Transverse colon (tissue), 4 donors: ENCODE data around the gene LPAR2. TPM values are rescaled to one million over a fixed set of nuclear protein-coding genes. Genes with fewer than 3 reads are reported as not detected.

ENCODE experiments used
- DNase-seq: peaks from one replicate; pipeline ENCODE4 v3.0.0-alpha.2; 2019
- H3K27ac ChIP-seq, 4 donors: fragments of 200-600 bp; sonication (generic); 2 replicates each; pipeline ENCODE4 v1.5.1; 2016 to 2018; ENCODE audit warnings: inconsistent platforms in 4 of 4
- H3K27me3 ChIP-seq: fragments of 200-600 bp; sonication (generic); 2 replicates; pipeline ENCODE4 v1.5.1; 2017; ENCODE audit warnings: inconsistent platforms
- H3K36me3 ChIP-seq, 4 donors: fragments of 200-600 bp; sonication (generic); 2 replicates each; pipeline ENCODE4 v1.5.1; 2017 to 2019; ENCODE audit warnings: inconsistent platforms in 4 of 4
- H3K4me1 ChIP-seq, 4 donors: fragments of 200-600 bp; sonication (generic); 2 replicates each; pipeline ENCODE4 v1.5.1; 2017 to 2020; ENCODE audit warnings: inconsistent platforms in 4 of 4
- H3K4me3 ChIP-seq, 4 donors: fragments of 200-600 bp; sonication (generic); 1 replicate in 1 of 4; 2 replicates in 3 of 4; pipeline versions ENCODE4 v1.5.1 to v1.6.1; 2017 to 2019; ENCODE audit warnings: inconsistent platforms in 4 of 4
- H3K9me3 ChIP-seq, 2 donors: fragments of 200-600 bp; sonication (generic); 2 replicates each; pipeline ENCODE4 v1.5.1; 2017 to 2019; ENCODE audit warnings: inconsistent platforms in 2 of 2
- EP300 ChIP-seq: sonication (generic); formaldehyde crosslinking; IDR thresholded peaks from one replicate; pipeline ENCODE4 v1.6.1; 2017; ENCODE audit warnings: antibody characterized with exemption, low read depth
- POLR2A ChIP-seq: fragments of 450-650 bp; IDR thresholded peaks from one replicate; pipeline ENCODE4 v1.6.1; 2016; ENCODE audit warnings: antibody characterized with exemption, mild to moderate bottlenecking, moderate library complexity
- POLR2AphosphoS5 ChIP-seq, 3 donors: sonication (generic); formaldehyde crosslinking; IDR thresholded peaks; one replicate each; pipeline ENCODE4 v1.6.1; 2016; ENCODE audit warnings: antibody characterized with exemption in 3 of 3
- WGBS, 2 donors: methylation state at CpG; one replicate each; pipeline ENCODE4 v1.1.5; 2018; ENCODE audit warnings: low coverage in 1 of 2; 5-methylcytosine and 5-hydroxymethylcytosine counted together
- in situ Hi-C, 4 donors: fragments of 200-750 bp; cut with MboI; loops; one replicate each; pipeline versions ENCODE4 v1.15.0 to v1.15.1; 2017; ENCODE audit warnings: low sequenced_read_pairs in 3 of 4, low pct_ligation_motif_present in 1 of 4, low pct_unique_long_range_greater_than_20kb in 1 of 4
- intact Hi-C: fragments of 100-400 bp; cut with DNase I; formaldehyde crosslinking; loops from one replicate; pipeline ENCODE4 v1.15.1; 2023; ENCODE audit warnings: low total_unique reads
- total RNA-seq, 4 donors: library from RNA; depleted of rRNA; stranded (reverse); fragments of >200 nt; gene quantifications; one replicate each; pipeline ENCODE4 v1.1.0, GENCODE V29; 2016
- TF ChIP-seq, protein P1 (sequence below), 5 experiments: fragments of 200-600 bp in 3 of 5; fragments of 450-650 bp in 2 of 5; sonication (generic) in 3 of 5; IDR thresholded peaks; 1 replicate in 2 of 5; 2 replicates in 3 of 5; pipeline ENCODE4 v1.5.1; 2016 to 2017; ENCODE audit warnings: antibody characterized with exemption in 5 of 5, inconsistent platforms in 3 of 5, mild to moderate bottlenecking in 2 of 5, moderate library complexity in 1 of 5

The LPAR2 gene
- total RNA-seq, 4 donors from 2014 or later, result 19.2 to 52.5 (median 32.6) TPM

DNA sequence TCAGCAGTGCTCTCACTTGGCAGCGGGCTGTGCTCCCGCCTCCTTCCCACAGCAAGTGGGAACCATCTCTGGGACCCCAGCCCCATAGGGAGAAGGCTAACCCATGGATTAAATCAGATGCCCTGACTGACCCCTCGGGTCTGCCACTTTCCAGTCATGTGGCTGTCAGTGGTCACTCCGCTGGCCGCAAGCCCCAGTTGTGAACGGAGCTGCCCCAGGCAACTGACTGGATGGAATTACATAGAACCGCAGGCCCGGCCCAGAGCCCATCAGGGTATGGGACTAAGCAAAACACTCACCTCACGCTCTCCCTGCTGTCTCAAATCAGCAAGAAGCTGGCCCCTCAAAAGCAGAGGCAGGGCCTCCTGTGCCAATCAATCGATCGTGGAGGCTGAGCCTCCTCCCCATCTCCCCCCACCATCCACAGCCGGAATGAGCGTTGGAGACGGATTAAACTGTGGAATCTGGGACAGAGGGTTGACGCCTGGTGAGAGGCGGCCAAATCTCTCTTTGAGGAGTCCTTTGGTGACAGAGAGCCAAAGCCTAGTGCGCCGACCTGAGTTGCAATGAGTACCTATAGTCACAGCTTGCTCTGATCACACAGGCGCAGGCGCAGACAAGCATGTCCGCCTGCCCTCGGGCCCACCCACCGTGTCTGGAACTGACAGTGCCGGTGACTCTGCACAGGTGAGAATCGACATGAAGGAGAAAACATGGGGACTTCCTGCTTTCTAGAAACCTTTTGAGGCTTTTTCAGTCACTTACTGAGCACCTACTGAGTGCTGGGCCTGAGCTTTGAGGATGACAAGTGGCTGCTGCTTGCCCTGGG is 48.3 kb downstream of the LPAR2 start:
- no peak overlapping the region for H3K4me3 ChIP-seq
- in situ Hi-C loops (no loop called here), intact Hi-C loops (no loop called here)
- H3K4me1 ChIP-seq, result peaks cover 0 to 18% (median 9%) of the 10 kb centered on the region in 4 donors
- TF ChIP-seq POLR2A (no peak), POLR2AphosphoS5 (IDR thresholded peaks at IDR 0.05) (no peak), EP300 (no peak)
- TF ChIP-seq, protein P1, sequence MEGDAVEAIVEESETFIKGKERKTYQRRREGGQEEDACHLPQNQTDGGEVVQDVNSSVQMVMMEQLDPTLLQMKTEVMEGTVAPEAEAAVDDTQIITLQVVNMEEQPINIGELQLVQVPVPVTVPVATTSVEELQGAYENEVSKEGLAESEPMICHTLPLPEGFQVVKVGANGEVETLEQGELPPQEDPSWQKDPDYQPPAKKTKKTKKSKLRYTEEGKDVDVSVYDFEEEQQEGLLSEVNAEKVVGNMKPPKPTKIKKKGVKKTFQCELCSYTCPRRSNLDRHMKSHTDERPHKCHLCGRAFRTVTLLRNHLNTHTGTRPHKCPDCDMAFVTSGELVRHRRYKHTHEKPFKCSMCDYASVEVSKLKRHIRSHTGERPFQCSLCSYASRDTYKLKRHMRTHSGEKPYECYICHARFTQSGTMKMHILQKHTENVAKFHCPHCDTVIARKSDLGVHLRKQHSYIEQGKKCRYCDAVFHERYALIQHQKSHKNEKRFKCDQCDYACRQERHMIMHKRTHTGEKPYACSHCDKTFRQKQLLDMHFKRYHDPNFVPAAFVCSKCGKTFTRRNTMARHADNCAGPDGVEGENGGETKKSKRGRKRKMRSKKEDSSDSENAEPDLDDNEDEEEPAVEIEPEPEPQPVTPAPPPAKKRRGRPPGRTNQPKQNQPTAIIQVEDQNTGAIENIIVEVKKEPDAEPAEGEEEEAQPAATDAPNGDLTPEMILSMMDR (IDR thresholded peaks at IDR 0.05), result no peak
- peak overlapping the region; percentile 39 to 70 (median 64) for H3K27ac ChIP-seq
- H3K36me3 ChIP-seq, result no peaks in the 10 kb centered on the region
- no peaks in the 10 kb centered on the region for H3K27me3 ChIP-seq
- 80 to 92% methylated on average over 1 to 25 of the region's 25 CpGs for WGBS, 2 donors
- no peaks in the 10 kb centered on the region for H3K9me3 ChIP-seq
- no peak for DNase-seq

DNA sequence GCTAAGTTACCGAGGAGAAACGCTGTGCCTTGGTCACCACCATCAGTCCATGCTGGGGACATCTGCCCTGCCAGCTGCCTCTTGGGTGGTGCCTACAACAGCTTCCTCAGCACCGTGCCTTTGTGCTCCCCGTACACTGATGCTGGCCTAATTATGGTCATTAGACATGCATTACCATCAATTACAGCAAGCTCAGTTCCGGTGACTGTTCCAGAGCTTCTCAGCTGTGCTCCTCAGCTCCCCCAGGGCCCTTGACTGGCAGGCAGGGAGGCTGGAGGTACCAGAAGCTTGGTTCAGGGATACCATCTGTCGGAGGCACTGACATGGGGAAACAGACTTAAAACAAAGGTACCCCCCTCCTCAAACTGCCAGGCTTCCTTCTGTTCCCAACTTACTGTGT is 49.8 kb downstream of the LPAR2 start:
- 74 to 91% methylated on average over 4 to 6 of the region's 6 CpGs for WGBS, 2 donors
- DNase-seq, result no peak
- Histone ChIP-seq H3K9me3 (no peaks in the 10 kb centered on the region), H3K4me3 (no peak overlapping the region), H3K27ac (no peak overlapping the region), H3K36me3 (no peaks in the 10 kb centered on the region), H3K27me3 (no peaks in the 10 kb centered on the region), H3K4me1 (peaks cover 0 to 18% (median 9%) of the 10 kb centered on the region in 4 donors)
- intact Hi-C loops (no loop called here), in situ Hi-C loops (no loop called here)
- no peak for TF ChIP-seq POLR2A
- no peak for TF ChIP-seq POLR2AphosphoS5 (IDR thresholded peaks at IDR 0.05)
- TF ChIP-seq EP300, result no peak
- TF ChIP-seq, protein P1 (IDR thresholded peaks at IDR 0.05), result no peak

DNA sequence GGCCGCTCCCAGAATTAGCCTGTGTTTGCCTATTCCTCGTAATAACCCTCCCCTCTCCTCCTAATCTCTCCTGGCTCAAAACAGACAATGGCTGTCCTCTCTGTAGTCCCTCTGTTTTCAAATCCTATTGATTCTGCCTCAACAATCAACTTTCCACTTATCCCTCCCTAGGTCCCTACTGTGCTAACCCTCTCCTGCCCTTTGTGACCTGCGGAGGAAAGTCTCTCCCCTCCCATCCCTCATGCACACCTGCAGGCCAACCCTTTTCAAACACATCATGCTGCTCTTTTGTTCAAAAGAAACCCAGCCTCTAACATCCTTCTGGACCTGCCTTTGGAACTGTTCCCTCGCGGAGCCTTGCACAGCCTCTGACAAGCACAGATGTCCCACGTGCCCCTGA is 52.6 kb downstream of the LPAR2 start:
- H3K27me3 ChIP-seq, result no peaks in the 10 kb centered on the region
- intact Hi-C loops, result no loop called here
- 76 to 85% methylated on average over 2 to 6 of the region's 6 CpGs for WGBS, 2 donors
- H3K27ac ChIP-seq, result no peak overlapping the region
- peaks cover 0 to 6% (median 3%) of the 10 kb centered on the region in 4 donors for H3K4me1 ChIP-seq
- DNase-seq, result no peak
- TF ChIP-seq POLR2AphosphoS5 (IDR thresholded peaks at IDR 0.05), result no peak
- TF ChIP-seq POLR2A, result no peak
- no peak for TF ChIP-seq EP300
- TF ChIP-seq, protein P1 (IDR thresholded peaks at IDR 0.05), result no peak
- in situ Hi-C loops, result no loop called here
- no peaks in the 10 kb centered on the region for H3K9me3 ChIP-seq
- H3K4me3 ChIP-seq, result no peak overlapping the region
- no peaks in the 10 kb centered on the region for H3K36me3 ChIP-seq

Other genes with a start within 250 kb of the LPAR2 start
- gene GATAD2A, start 222.5 kb downstream of the LPAR2 start, total RNA-seq, result 100 to 1,000 TPM in 1 of 4 donors, 10 to 100 TPM in 3; 45.6 to 102 (median 65.7) TPM
- gene TSSK6, start 112.7 kb downstream of the LPAR2 start, total RNA-seq, result 10 to 100 TPM in 2 of 4 donors, 1 to 10 TPM in 2; 2.6 to 10.5 (median 6.8) TPM
- gene NDUFA13, start 112.0 kb downstream of the LPAR2 start, total RNA-seq, result 100 to 1,000 TPM in 1 of 4 donors, 10 to 100 TPM in 3; 21.1 to 100 (median 76.0) TPM
- gene YJEFN3, start 99.3 kb downstream of the LPAR2 start, total RNA-seq, result 1 to 10 TPM; 3.5 to 6.0 (median 4.0) TPM
- under 1 TPM in 1 of 4 donors, not detected in 3; 0.48 TPM for gene CILP2, start 90.0 kb downstream of the LPAR2 start, total RNA-seq
- gene PBX4, start 9.5 kb downstream of the LPAR2 start, total RNA-seq, result 10 to 100 TPM in 1 of 4 donors, 1 to 10 TPM in 3; 1.9 to 11.9 (median 5.1) TPM
- gene GMIP, start 15.4 kb upstream of the LPAR2 start, total RNA-seq, result 10 to 100 TPM; 17.3 to 84.9 (median 27.2) TPM
- gene ATP13A1, start 35.5 kb upstream of the LPAR2 start, total RNA-seq, result 100 to 1,000 TPM; 112 to 929 (median 402) TPM
- gene ZNF101, start 40.6 kb upstream of the LPAR2 start, total RNA-seq, result 10 to 100 TPM in 3 of 4 donors, 1 to 10 TPM in 1; 6.8 to 16.8 (median 11.1) TPM
- gene ZNF14, start 104.9 kb upstream of the LPAR2 start, total RNA-seq, result 10 to 100 TPM in 1 of 4 donors, 1 to 10 TPM in 2, under 1 TPM in 1; 0.37 to 10.0 (median 4.6) TPM
- gene ZNF506, start 193.5 kb upstream of the LPAR2 start, total RNA-seq, result 10 to 100 TPM; 11.6 to 43.2 (median 25.4) TPM
- gene ZNF253, start 237.7 kb upstream of the LPAR2 start, total RNA-seq, result 10 to 100 TPM in 3 of 4 donors, 1 to 10 TPM in 1; 3.7 to 41.6 (median 12.6) TPM